Epithelial cell of esophagus (primary cell): ENCODE results near the gene XCL2.

Experiments used
- DNase-seq: peaks from one replicate; pipeline ENCODE4 v3.0.0; 2010; ENCODE audit warnings: low read depth
- H3K4me3 ChIP-seq: 2 replicates; pipeline ENCODE4 v1.5.1; 2011; ENCODE audit warnings: mild to moderate bottlenecking, low read length, control low read depth
- CTCF ChIP-seq: IDR thresholded peaks from 2 replicates; pipeline ENCODE4 v1.5.1; 2011; ENCODE audit warnings: low read depth, mild to moderate bottlenecking, low read length, control low read depth, inconsistent platforms; ENCODE audit not compliant: insufficient read depth; ENCODE audit errors: missing control alignments

Gene XCL2

GRCh38 chr1:168520052-168520751, 23.6 kb downstream of the XCL2 start:
- H3K4me3 ChIP-seq = no peak overlapping the region
- TF ChIP-seq CTCF = no peak
- no peak for DNase-seq

- TF ChIP-seq CTCF = no peak
- H3K4me3 ChIP-seq = no peak overlapping the region
- DNase-seq = no peak
Observed at GRCh38 chr1:168518813-168519212, 25.0 kb downstream of the XCL2 start.

GRCh38 chr1:168518201-168518689, 25.6 kb downstream of the XCL2 start:
- no peak for TF ChIP-seq CTCF
- DNase-seq = no peak
- H3K4me3 ChIP-seq = no peak overlapping the region

- no peak for TF ChIP-seq CTCF
- no peak for DNase-seq
- H3K4me3 ChIP-seq = no peak overlapping the region
Observed at GRCh38 chr1:168514455-168514854, 29.3 kb downstream of the XCL2 start.

- no peak for DNase-seq
- no peak overlapping the region for H3K4me3 ChIP-seq
- no peak for TF ChIP-seq CTCF
Observed at GRCh38 chr1:168513656-168514404, 30.0 kb downstream of the XCL2 start.

GRCh38 chr1:168512864-168513595, 30.8 kb downstream of the XCL2 start:
- TF ChIP-seq CTCF = no peak
- H3K4me3 ChIP-seq = no peak overlapping the region
- DNase-seq = no peak
